Thyroid gland (tissue), 4 donors: Measurements from ENCODE around the gene CROCC2. TPM values are rescaled to one million over a fixed set of nuclear protein-coding genes. Genes with fewer than 3 reads are reported as not detected.

Experiments used
- DNase-seq, 2 donors: peaks; one replicate each; pipeline ENCODE4 v3.0.0-alpha.2; 2019
- H3K27ac ChIP-seq, 3 donors: fragments of 200-600 bp; sonication (generic); 1 replicate in 2 of 3; 2 replicates in 1 of 3; pipeline ENCODE4 v1.5.1; 2016 to 2019; ENCODE audit warnings: mild to moderate bottlenecking in 1 of 3, moderate library complexity in 1 of 3
- H3K27me3 ChIP-seq: fragments of 200-600 bp; sonication (generic); one replicate; pipeline ENCODE4 v1.5.1; 2019
- H3K36me3 ChIP-seq, 2 donors: fragments of 200-600 bp; sonication (generic); one replicate each; pipeline ENCODE4 v1.5.1; 2016 to 2019
- H3K4me1 ChIP-seq, 2 donors: fragments of 200-600 bp; sonication (generic); one replicate each; pipeline ENCODE4 v1.5.1; 2017 to 2019
- H3K4me3 ChIP-seq, 3 donors: fragments of 200-600 bp; sonication (generic); replicated peaks in 1 of 3; 1 replicate in 2 of 3; 2 replicates in 1 of 3; pipeline ENCODE4 v1.5.1; 2016; ENCODE audit warnings: mild to moderate bottlenecking in 1 of 3
- H3K9me3 ChIP-seq: fragments of 200-600 bp; sonication (generic); one replicate; pipeline ENCODE4 v1.5.1; 2017
- CTCF ChIP-seq, 6 experiments: fragments of 200-600 bp in 3 of 6; fragments of 450-650 bp in 3 of 6; sonication (generic) in 3 of 6; IDR thresholded peaks; one replicate each; pipeline ENCODE4 v1.5.1; 2016 to 2019; ENCODE audit warnings: antibody characterized with exemption in 6 of 6, mild to moderate bottlenecking in 2 of 6, inconsistent platforms in 1 of 6, moderate library complexity in 1 of 6
- POLR2A ChIP-seq, 2 donors: fragments of 450-650 bp; IDR thresholded peaks; one replicate each; pipeline ENCODE4 v1.6.1; 2017; ENCODE audit warnings: antibody characterized with exemption in 2 of 2, mild to moderate bottlenecking in 2 of 2, moderate library complexity in 1 of 2
- WGBS, 2 donors: methylation state at CpG; one replicate each; pipeline ENCODE4 v1.1.5; 2017; 5-methylcytosine and 5-hydroxymethylcytosine counted together
- intact Hi-C: fragments of 100-400 bp; cut with DNase I; formaldehyde crosslinking; loops from one replicate; pipeline ENCODE4 v1.15.1; 2023
- total RNA-seq, 4 donors: library from RNA; depleted of rRNA; stranded (reverse); fragments of >200 nt; gene quantifications; one replicate each; pipeline ENCODE4 v1.2.3, GENCODE V29; 2016

The CROCC2 gene
- total RNA-seq, 4 donors from 2014 or later = not detected

- no peak for DNase-seq
- Histone ChIP-seq H3K36me3 (no peaks in the 10 kb centered on the region), H3K4me3 (no peak overlapping the region), H3K9me3 (no peaks in the 10 kb centered on the region), H3K27me3 (no peaks in the 10 kb centered on the region), H3K27ac (no peak overlapping the region), H3K4me1 (peaks cover 0 to 9% of the 10 kb centered on the region in 2 donors)
- intact Hi-C loops = no loop called here
- 95% methylated on average over 27 to 31 of the region's 34 CpGs for WGBS, 2 donors
- TF ChIP-seq POLR2A (IDR thresholded peaks at IDR 0.05) (no peak), CTCF (IDR thresholded peaks at IDR 0.05) (no peak)
Measured at GRCh38 chr2:240903191-240904060, 2.7 kb upstream of the CROCC2 start.

- intact Hi-C loops = no loop called here
- DNase-seq = no peak
- Histone ChIP-seq H3K9me3 (no peaks in the 10 kb centered on the region), H3K36me3 (no peaks in the 10 kb centered on the region), H3K4me3 (no peak overlapping the region), H3K4me1 (no peaks in the 10 kb centered on the region), H3K27ac (no peak overlapping the region), H3K27me3 (no peaks in the 10 kb centered on the region)
- no peak for TF ChIP-seq POLR2A (IDR thresholded peaks at IDR 0.05)
- no peak for TF ChIP-seq CTCF (IDR thresholded peaks at IDR 0.05)
- 79 to 91% methylated on average over 11 to 13 of the region's 19 CpGs for WGBS, 2 donors
Measured at GRCh38 chr2:240904216-240905175, 1.6 kb upstream of the CROCC2 start.

GRCh38 chr2:240905176-240905781 is 857 bp upstream of the CROCC2 start:
- DNase-seq = peak in 1 of 2 donors; percentile 35
- Histone ChIP-seq H3K4me3 (no peak overlapping the region), H3K27me3 (no peaks in the 10 kb centered on the region), H3K9me3 (no peaks in the 10 kb centered on the region), H3K36me3 (no peaks in the 10 kb centered on the region), H3K4me1 (no peaks in the 10 kb centered on the region), H3K27ac (no peak overlapping the region)
- intact Hi-C loops = no loop called here
- TF ChIP-seq POLR2A (IDR thresholded peaks at IDR 0.05) (no peak), CTCF (IDR thresholded peaks at IDR 0.05) (no peak)
- 39 to 48% methylated on average over 10 to 11 of the region's 13 CpGs for WGBS, 2 donors

GRCh38 chr2:240906911-240907590 is 915 bp downstream of the CROCC2 start:
- Histone ChIP-seq H3K36me3 (no peaks in the 10 kb centered on the region), H3K27ac (no peak overlapping the region), H3K4me3 (no peak overlapping the region), H3K27me3 (no peaks in the 10 kb centered on the region), H3K9me3 (no peaks in the 10 kb centered on the region), H3K4me1 (no peaks in the 10 kb centered on the region)
- no peak for DNase-seq
- intact Hi-C loops = no loop called here
- TF ChIP-seq CTCF (IDR thresholded peaks at IDR 0.05) (no peak), POLR2A (IDR thresholded peaks at IDR 0.05) (no peak)
- 77 to 79% methylated on average over 20 to 22 of the region's 22 CpGs for WGBS, 2 donors
